ENCODE measurements around the gene CCDC192.
"Not testable (repeated sequence)": the region's sequence is repeated elsewhere in the genome, so short reads cannot be mapped to it uniquely, and the experiment has no call there.

The CCDC192 gene

GRCh38 chr5:127785098-127785927 is 82.1 kb downstream of the CCDC192 start:
- Histone ChIP-seq H3K27me3 (replicated peaks; ENCODE audit: control insufficient read depth, insufficient read depth, low read length) (no peaks in the 10 kb centered on the region), H3K36me3 (ENCODE audit: control insufficient read depth, insufficient read depth, low read length) (no peaks in the 10 kb centered on the region), H3K4me3 (replicated peaks; ENCODE audit: low read depth, low read length) (no peak overlapping the region)
- DNase-seq (ENCODE audit: extremely low read depth, insufficient read length), result no peak
- TF ChIP-seq CTCF (IDR thresholded peaks at IDR 0.05; ENCODE audit: insufficient read depth, low read length, poor library complexity, severe bottlenecking), result no peak

GRCh38 chr5:127791439-127791838 is 88.2 kb downstream of the CCDC192 start:
- H3K36me3 ChIP-seq (ENCODE audit: control insufficient read depth, insufficient read depth, low read length), result no peaks in the 10 kb centered on the region
- H3K27me3 ChIP-seq (replicated peaks; ENCODE audit: control insufficient read depth, insufficient read depth, low read length), result no peaks in the 10 kb centered on the region
- H3K4me3 ChIP-seq (replicated peaks; ENCODE audit: low read depth, low read length), result no peak overlapping the region
- TF ChIP-seq CTCF (IDR thresholded peaks at IDR 0.05; ENCODE audit: insufficient read depth, low read length, poor library complexity, severe bottlenecking), result no peak
- DNase-seq (ENCODE audit: extremely low read depth, insufficient read length), result no peak

- not testable (repeated sequence) for DNase-seq (ENCODE audit: extremely low read depth, insufficient read length); H3K27me3 ChIP-seq (replicated peaks; ENCODE audit: control insufficient read depth, insufficient read depth, low read length); H3K36me3 ChIP-seq (ENCODE audit: control insufficient read depth, insufficient read depth, low read length); H3K4me3 ChIP-seq (replicated peaks; ENCODE audit: low read depth, low read length)
Measured at GRCh38 chr5:127791908-127792307, 88.7 kb downstream of the CCDC192 start.

GRCh38 chr5:127793052-127793451 is 89.9 kb downstream of the CCDC192 start:
- DNase-seq (ENCODE audit: extremely low read depth, insufficient read length), result no peak

GRCh38 chr5:127793879-127794278 is 90.7 kb downstream of the CCDC192 start:
- no peaks in the 10 kb centered on the region for H3K36me3 ChIP-seq (ENCODE audit: control insufficient read depth, insufficient read depth, low read length)
- H3K27me3 ChIP-seq (replicated peaks; ENCODE audit: control insufficient read depth, insufficient read depth, low read length), result no peaks in the 10 kb centered on the region
- H3K4me3 ChIP-seq (replicated peaks; ENCODE audit: low read depth, low read length), result no peak overlapping the region
- no peak for DNase-seq (ENCODE audit: extremely low read depth, insufficient read length)
- no peak for TF ChIP-seq CTCF (IDR thresholded peaks at IDR 0.05; ENCODE audit: insufficient read depth, low read length, poor library complexity, severe bottlenecking)

More at GRCh38 chr5:127793052-127793451, 89.9 kb downstream of the CCDC192 start:
- no peak for TF ChIP-seq CTCF (IDR thresholded peaks at IDR 0.05; ENCODE audit: insufficient read depth, low read length, poor library complexity, severe bottlenecking)
- Histone ChIP-seq H3K27me3 (replicated peaks; ENCODE audit: control insufficient read depth, insufficient read depth, low read length) (no peaks in the 10 kb centered on the region), H3K36me3 (ENCODE audit: control insufficient read depth, insufficient read depth, low read length) (no peaks in the 10 kb centered on the region), H3K4me3 (replicated peaks; ENCODE audit: low read depth, low read length) (no peak overlapping the region)

- no peak for DNase-seq (ENCODE audit: extremely low read depth, insufficient read length)
- Histone ChIP-seq H3K36me3 (ENCODE audit: control insufficient read depth, insufficient read depth, low read length) (no peaks in the 10 kb centered on the region), H3K4me3 (replicated peaks; ENCODE audit: low read depth, low read length) (no peak overlapping the region), H3K27me3 (replicated peaks; ENCODE audit: control insufficient read depth, insufficient read depth, low read length) (no peaks in the 10 kb centered on the region)
- no peak for TF ChIP-seq CTCF (IDR thresholded peaks at IDR 0.05; ENCODE audit: insufficient read depth, low read length, poor library complexity, severe bottlenecking)
Measured at GRCh38 chr5:127796211-127796610, 93.0 kb downstream of the CCDC192 start.

Measured in GM06990 (cell line).